SK-N-SH (cell line): Measurements from ENCODE around the gene SMIM24. TPM values are rescaled to one million over a fixed set of nuclear protein-coding genes. Genes with fewer than 3 reads are reported as not detected.

Experiments used
- CTCF ChIA-PET: fragments of 300-600, 350-600 bp; formaldehyde crosslinking; extraction: SDS; loops from one replicate; lab custom pipeline; 2021; lab: Yijun Ruan, JAX
- POLR2A ChIA-PET: fragments of 350-600 bp; sonication (Branson Sonifier 250); formaldehyde crosslinking; extraction: SDS; loops from one replicate; lab custom pipeline; 2020; ENCODE audit warnings: antibody characterized with exemption, inconsistent platforms; lab: Yijun Ruan, JAX
- DNase-seq: peaks from one replicate; pipeline ENCODE4 v3.0.0; 2012
- H2AFZ ChIP-seq: fragments of 200-600 bp; sonication (generic); 2 replicates; pipeline ENCODE4 v1.8.1; 2016; ENCODE audit warnings: antibody characterized with exemption, mild to moderate bottlenecking, low read depth
- H3F3A ChIP-seq: fragments of 200-600 bp; sonication (generic); replicated peaks from 2 replicates; pipeline ENCODE3; 2016; ENCODE audit warnings: antibody characterized with exemption, mild to moderate bottlenecking; ENCODE audit not compliant: insufficient read depth
- H3K27ac ChIP-seq, 2 experiments: fragments of 200-500 bp in 1 of 2; fragments of 200-600 bp in 1 of 2; sonication (Bioruptor generic) in 1 of 2; sonication (generic), shearing (Covaris generic) in 1 of 2; 2 replicates each; pipeline versions ENCODE4 v1.5.1 to v1.6.1; 2014 to 2016; ENCODE audit warnings: low read depth in 2 of 2, inconsistent platforms in 1 of 2, low read length in 1 of 2, mild to moderate bottlenecking in 1 of 2, mixed read lengths in 1 of 2
- H3K27me3 ChIP-seq: fragments of 200-600 bp; sonication (generic), shearing (Covaris generic); 2 replicates; pipeline ENCODE4 v1.6.1; 2016; ENCODE audit warnings: mixed run types; ENCODE audit not compliant: insufficient read depth
- H3K36me3 ChIP-seq, 2 experiments: fragments of 200-500 bp in 1 of 2; fragments of 200-600 bp in 1 of 2; sonication (Bioruptor generic) in 1 of 2; sonication (generic) in 1 of 2; replicated peaks in 1 of 2; 2 replicates each; pipeline versions ENCODE3 to v1.5.1; 2014 to 2016; ENCODE audit warnings: low read length in 1 of 2, mild to moderate bottlenecking in 1 of 2; ENCODE audit not compliant: insufficient read depth in 2 of 2, control insufficient read depth in 1 of 2
- H3K4me1 ChIP-seq, 2 experiments: fragments of 200-500 bp in 1 of 2; fragments of 200-600 bp in 1 of 2; sonication (Bioruptor generic) in 1 of 2; sonication (generic), shearing (Covaris generic) in 1 of 2; 2 replicates each; pipeline versions ENCODE4 v1.5.1 to v1.6.1; 2014 to 2016; ENCODE audit warnings: low read depth in 1 of 2, low read length in 1 of 2, mixed run types in 1 of 2; ENCODE audit not compliant: insufficient read depth in 2 of 2, control insufficient read depth in 1 of 2
- H3K4me2 ChIP-seq: fragments of 200-600 bp; sonication (generic), shearing (Covaris generic); 2 replicates; pipeline ENCODE4 v1.6.1; 2017; ENCODE audit warnings: mixed run types
- H3K4me3 ChIP-seq, 2 experiments: fragments of 200-500 bp in 1 of 2; fragments of 200-600 bp in 1 of 2; sonication (Bioruptor generic) in 1 of 2; sonication (generic), shearing (Covaris generic) in 1 of 2; 2 replicates each; pipeline versions ENCODE4 v1.5.1 to v1.8.1; 2014 to 2016; ENCODE audit warnings: low read depth in 2 of 2, inconsistent platforms in 1 of 2, low read length in 1 of 2, mild to moderate bottlenecking in 1 of 2, mixed read lengths in 1 of 2, moderate library complexity in 1 of 2
- H3K79me2 ChIP-seq: fragments of 200-600 bp; sonication (generic); 2 replicates; pipeline ENCODE4 v1.8.1; 2017; ENCODE audit warnings: mild to moderate bottlenecking; ENCODE audit not compliant: insufficient read depth
- H3K9ac ChIP-seq: fragments of 200-600 bp; sonication (generic); 2 replicates; pipeline ENCODE4 v1.6.1; 2017; ENCODE audit warnings: mixed run types
- H3K9me2 ChIP-seq: fragments of 200-600 bp; sonication (generic); 2 replicates; pipeline ENCODE4 v1.6.1; 2017; ENCODE audit warnings: mixed run types
- H3K9me3 ChIP-seq: fragments of 200-600 bp; sonication (generic); 2 replicates; pipeline ENCODE4 v1.6.1; 2017; ENCODE audit warnings: mixed run types, mild to moderate bottlenecking, moderate library complexity
- H4K20me1 ChIP-seq: fragments of 200-600 bp; sonication (generic); 2 replicates; pipeline ENCODE4 v1.6.1; 2017; ENCODE audit warnings: mild to moderate bottlenecking, mixed run types; ENCODE audit not compliant: insufficient read depth
- EP300 ChIP-seq, 2 experiments: IDR thresholded peaks; 2 replicates each; pipeline versions ENCODE4 v1.4.0 to v1.6.1; 2012; ENCODE audit warnings: borderline replicate concordance in 1 of 2, low read depth in 1 of 2, low read length in 1 of 2
- EZH2phosphoT487 ChIP-seq: fragments of 200-600 bp; sonication (generic); IDR thresholded peaks from 2 replicates; pipeline ENCODE4 v1.6.1; 2017; ENCODE audit warnings: low read depth, mixed run types, mild to moderate bottlenecking, antibody characterized with exemption, moderate library complexity, borderline replicate concordance
- FOSL2 ChIP-seq: IDR thresholded peaks from 2 replicates; pipeline ENCODE4 v1.4.0; 2012; ENCODE audit warnings: low read depth, mild to moderate bottlenecking, moderate library complexity, borderline replicate concordance
- FOXJ3 ChIP-seq: sonication (generic); formaldehyde crosslinking; IDR thresholded peaks from 2 replicates; pipeline ENCODE4 v1.5.1; 2020; ENCODE audit warnings: mild to moderate bottlenecking, missing genetic modification reagents
- GABPA ChIP-seq: IDR thresholded peaks from 2 replicates; pipeline ENCODE4 v1.4.0; 2012; ENCODE audit warnings: low read depth, mild to moderate bottlenecking
- MXI1 ChIP-seq: IDR thresholded peaks from 2 replicates; pipeline ENCODE4 v1.6.1; 2012; ENCODE audit warnings: mild to moderate bottlenecking, low read depth, low read length, improper control_type of control experiment
- NFIC ChIP-seq: IDR thresholded peaks from 2 replicates; pipeline ENCODE4 v1.4.0; 2012; ENCODE audit warnings: borderline replicate concordance
- RAD21 ChIP-seq: IDR thresholded peaks from 2 replicates; pipeline ENCODE4 v1.6.1; 2012; ENCODE audit warnings: mild to moderate bottlenecking, low read length
- RCOR1 ChIP-seq: fragments of 150-350 bp; IDR thresholded peaks from 2 replicates; pipeline ENCODE4 v1.6.1; 2017; ENCODE audit warnings: antibody characterized with exemption, low read length
- SIN3A ChIP-seq: IDR thresholded peaks from 2 replicates; pipeline ENCODE4 v1.6.1; 2012; ENCODE audit warnings: low read depth, mild to moderate bottlenecking, low read length, moderate library complexity, borderline replicate concordance
- TAF1 ChIP-seq: IDR thresholded peaks from 2 replicates; pipeline ENCODE4 v1.6.1; 2012; ENCODE audit warnings: low read depth, mild to moderate bottlenecking, low read length, moderate library complexity, borderline replicate concordance
- TCF12 ChIP-seq: IDR thresholded peaks from 2 replicates; pipeline ENCODE4 v1.4.0; 2012
- TEAD4 ChIP-seq: IDR thresholded peaks from 2 replicates; pipeline ENCODE4 v1.4.0; 2012; ENCODE audit warnings: mild to moderate bottlenecking, borderline replicate concordance; ENCODE audit not compliant: insufficient read depth
- YY1 ChIP-seq: IDR thresholded peaks from 2 replicates; pipeline ENCODE4 v1.4.0; 2012; ENCODE audit warnings: low read depth, mild to moderate bottlenecking
- WGBS: methylation state at CpG from one replicate; pipeline ENCODE4 v1.1.6; 2017; ENCODE audit warnings: low lambda C conversion rate; 5-methylcytosine and 5-hydroxymethylcytosine counted together
- polyA plus RNA-seq, 3 experiments: library from polyadenylated mRNA; depleted of rRNA; stranded (reverse); fragments of >200 nt; gene quantifications; 2 replicates each; pipeline ENCODE4 v1.2.3, GENCODE V29; 2012
- TF ChIP-seq, protein P1 (sequence below): IDR thresholded peaks from 2 replicates; pipeline ENCODE4; 2012
- TF ChIP-seq, protein P2 (sequence below): IDR thresholded peaks from 2 replicates; pipeline ENCODE4 v1.4.0; 2012; ENCODE audit warnings: low read depth
- TF ChIP-seq, protein P3 (sequence below): IDR thresholded peaks from 2 replicates; pipeline ENCODE4 v1.4.0; 2012; ENCODE audit warnings: low read depth, borderline replicate concordance
- TF ChIP-seq, protein P4 (sequence below): fragments of 150-350 bp; IDR thresholded peaks from 2 replicates; pipeline ENCODE4 v1.6.1; 2017; ENCODE audit warnings: antibody characterized with exemption, low read length, low read depth, borderline replicate concordance

SMIM24 gene
- polyA plus RNA-seq, 1 of the 3 experiments (the other 2 are of a cell fraction) = 0.12 TPM

DNA sequence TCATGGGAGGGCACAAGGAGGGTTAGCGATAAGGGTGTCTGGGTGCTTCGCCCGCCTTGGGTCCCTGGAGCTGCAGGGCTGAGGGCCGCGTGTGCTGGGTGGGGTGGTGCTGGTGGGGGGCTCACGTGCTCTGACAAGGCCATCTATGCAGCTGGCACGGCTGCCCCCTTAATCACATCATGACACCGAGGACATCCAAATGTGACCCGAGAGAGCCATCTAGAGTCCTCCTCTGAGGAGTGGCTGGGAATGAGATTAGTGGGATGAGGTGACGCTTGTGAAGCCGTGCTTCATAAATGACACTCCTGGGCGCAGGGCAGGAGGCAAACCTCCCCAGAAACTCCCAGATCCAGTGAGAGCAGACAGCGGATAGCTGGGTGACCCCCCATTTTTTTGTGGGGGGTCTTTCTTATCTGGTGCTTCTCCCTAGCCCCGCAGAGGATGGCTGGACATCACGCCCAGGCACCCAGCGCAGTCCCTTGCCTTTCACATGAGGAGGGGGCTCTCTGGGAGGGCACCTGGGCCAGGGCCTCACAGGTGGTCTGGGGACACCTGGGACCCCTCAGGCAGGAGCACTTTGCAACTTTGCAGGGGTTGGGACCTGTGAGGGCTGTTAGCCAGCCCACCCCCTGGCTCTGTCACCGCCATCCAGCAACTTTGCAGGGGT lies 32.4 kb upstream of the SMIM24 start:
- CTCF ChIA-PET = interaction anchor here (0.9 kb wide), 2 partner anchors 8 to 32 kb away, joined by 3 read pairs; no protein-coding TSS in a partner anchor
- Histone ChIP-seq H3K36me3 (peaks cover 0 to 7% of the 10 kb centered on the region in 2 experiments), H3K9me2 (no peaks in the 10 kb centered on the region), H3K27ac (no peak overlapping the region), H3K9me3 (no peaks in the 10 kb centered on the region), H3K79me2 (peaks cover 100% of the 10 kb centered on the region), H3K4me3 (no peak overlapping the region), H3F3A (peaks cover 13% of the 10 kb centered on the region), H4K20me1 (peaks cover 96% of the 10 kb centered on the region), H3K4me1 (peaks cover 7 to 9% of the 10 kb centered on the region in 2 experiments; a peak in 2 of 4 replicates), H2AFZ (no peak overlapping the region), H3K9ac (no peak overlapping the region), H3K27me3 (no peaks in the 10 kb centered on the region), H3K4me2 (no peak overlapping the region)
- no peak for DNase-seq
- POLR2A ChIA-PET = interaction anchor here (0.5 kb wide), 1 partner anchor 256 kb away, joined by 3 read pairs; no protein-coding TSS in a partner anchor
- WGBS = 95% methylated on average over 4 of the region's 17 CpGs
- TF ChIP-seq GABPA = no peak
- no peak for TF ChIP-seq SIN3A
- no peak for TF ChIP-seq FOSL2
- TF ChIP-seq, protein P1, sequence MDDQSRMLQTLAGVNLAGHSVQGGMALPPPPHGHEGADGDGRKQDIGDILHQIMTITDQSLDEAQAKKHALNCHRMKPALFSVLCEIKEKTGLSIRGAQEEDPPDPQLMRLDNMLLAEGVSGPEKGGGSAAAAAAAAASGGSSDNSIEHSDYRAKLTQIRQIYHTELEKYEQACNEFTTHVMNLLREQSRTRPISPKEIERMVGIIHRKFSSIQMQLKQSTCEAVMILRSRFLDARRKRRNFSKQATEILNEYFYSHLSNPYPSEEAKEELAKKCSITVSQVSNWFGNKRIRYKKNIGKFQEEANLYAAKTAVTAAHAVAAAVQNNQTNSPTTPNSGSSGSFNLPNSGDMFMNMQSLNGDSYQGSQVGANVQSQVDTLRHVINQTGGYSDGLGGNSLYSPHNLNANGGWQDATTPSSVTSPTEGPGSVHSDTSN = no peak
- TF ChIP-seq TEAD4 = no peak
- no peak for TF ChIP-seq EP300 (IDR thresholded peaks at IDR 0.05; ENCODE audit: borderline replicate concordance in 1 of 2, low read depth in 1 of 2, low read length in 1 of 2)
- TF ChIP-seq, protein P2, sequence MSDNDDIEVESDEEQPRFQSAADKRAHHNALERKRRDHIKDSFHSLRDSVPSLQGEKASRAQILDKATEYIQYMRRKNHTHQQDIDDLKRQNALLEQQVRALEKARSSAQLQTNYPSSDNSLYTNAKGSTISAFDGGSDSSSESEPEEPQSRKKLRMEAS = no peak
- TF ChIP-seq RAD21 = no peak
- no peak for TF ChIP-seq RCOR1
- no peak for TF ChIP-seq NFIC
- no peak for TF ChIP-seq TAF1
- TF ChIP-seq, protein P3, sequence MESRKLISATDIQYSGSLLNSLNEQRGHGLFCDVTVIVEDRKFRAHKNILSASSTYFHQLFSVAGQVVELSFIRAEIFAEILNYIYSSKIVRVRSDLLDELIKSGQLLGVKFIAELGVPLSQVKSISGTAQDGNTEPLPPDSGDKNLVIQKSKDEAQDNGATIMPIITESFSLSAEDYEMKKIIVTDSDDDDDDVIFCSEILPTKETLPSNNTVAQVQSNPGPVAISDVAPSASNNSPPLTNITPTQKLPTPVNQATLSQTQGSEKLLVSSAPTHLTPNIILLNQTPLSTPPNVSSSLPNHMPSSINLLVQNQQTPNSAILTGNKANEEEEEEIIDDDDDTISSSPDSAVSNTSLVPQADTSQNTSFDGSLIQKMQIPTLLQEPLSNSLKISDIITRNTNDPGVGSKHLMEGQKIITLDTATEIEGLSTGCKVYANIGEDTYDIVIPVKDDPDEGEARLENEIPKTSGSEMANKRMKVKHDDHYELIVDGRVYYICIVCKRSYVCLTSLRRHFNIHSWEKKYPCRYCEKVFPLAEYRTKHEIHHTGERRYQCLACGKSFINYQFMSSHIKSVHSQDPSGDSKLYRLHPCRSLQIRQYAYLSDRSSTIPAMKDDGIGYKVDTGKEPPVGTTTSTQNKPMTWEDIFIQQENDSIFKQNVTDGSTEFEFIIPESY = no peak
- no peak for TF ChIP-seq YY1
- TF ChIP-seq FOXJ3 (CRISPR knock-in tag) = no peak
- TF ChIP-seq MXI1 = no peak
- no peak for TF ChIP-seq EZH2phosphoT487
- no peak for TF ChIP-seq TCF12
- TF ChIP-seq, protein P4, sequence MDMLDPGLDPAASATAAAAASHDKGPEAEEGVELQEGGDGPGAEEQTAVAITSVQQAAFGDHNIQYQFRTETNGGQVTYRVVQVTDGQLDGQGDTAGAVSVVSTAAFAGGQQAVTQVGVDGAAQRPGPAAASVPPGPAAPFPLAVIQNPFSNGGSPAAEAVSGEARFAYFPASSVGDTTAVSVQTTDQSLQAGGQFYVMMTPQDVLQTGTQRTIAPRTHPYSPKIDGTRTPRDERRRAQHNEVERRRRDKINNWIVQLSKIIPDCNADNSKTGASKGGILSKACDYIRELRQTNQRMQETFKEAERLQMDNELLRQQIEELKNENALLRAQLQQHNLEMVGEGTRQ = no peak
